Measurements from ENCODE around the gene CTDNEP1.
"Not testable (repeated sequence)": the region's sequence is repeated elsewhere in the genome, so short reads cannot be mapped to it uniquely, and the experiment has no call there.

The CTDNEP1 gene

GRCh38 chr17:7243838-7244237 lies 7.7 kb downstream of the CTDNEP1 start:
- not testable (repeated sequence) for DNase-seq

GRCh38 chr17:7243453-7243729 lies 8.1 kb downstream of the CTDNEP1 start:
- DNase-seq = no peak

- DNase-seq = peak; percentile 86 to 90
Observed at GRCh38 chr17:7242717-7243452, 8.6 kb downstream of the CTDNEP1 start.

GRCh38 chr17:7241783-7242716 lies 9.5 kb downstream of the CTDNEP1 start, which contains the start of gene GABARAP:
Gene GABARAP (minus strand): TSS chr17:7242449. CDS start chr17:7242330, 119 bp downstream.
- peak; percentile 96 for DNase-seq

DNA sequence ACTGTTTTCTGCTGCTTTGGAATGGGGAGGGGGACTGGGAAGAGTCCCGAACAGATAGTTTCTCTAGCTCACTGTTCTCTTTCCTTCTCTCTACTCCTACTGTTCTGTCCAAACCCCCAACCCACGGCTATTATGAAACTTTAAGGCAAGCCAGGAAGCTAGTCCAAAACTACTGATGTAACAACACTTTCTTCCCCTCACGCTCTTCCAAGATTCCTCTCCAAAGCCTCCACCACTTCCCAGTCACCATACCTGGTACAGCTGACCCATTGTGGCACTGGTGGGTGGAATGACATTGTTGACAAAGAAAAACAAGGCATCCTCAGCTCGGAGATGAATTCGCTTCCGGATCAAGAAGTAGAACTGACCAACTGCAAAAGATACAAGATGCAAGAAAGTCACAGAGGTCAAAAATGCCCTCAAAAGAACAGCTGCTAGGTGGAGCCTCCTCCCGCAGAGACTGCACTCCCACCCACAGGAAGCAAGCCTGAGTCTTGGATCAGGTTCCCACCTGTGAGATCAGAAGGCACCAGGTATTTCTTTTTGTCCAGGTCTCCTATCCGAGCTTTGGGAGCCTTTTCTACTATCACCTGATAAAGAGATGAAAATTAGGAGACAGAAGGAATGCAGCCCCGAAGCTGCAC lies 10.3 kb downstream of the CTDNEP1 start:
- DNase-seq = no peak

DNA sequence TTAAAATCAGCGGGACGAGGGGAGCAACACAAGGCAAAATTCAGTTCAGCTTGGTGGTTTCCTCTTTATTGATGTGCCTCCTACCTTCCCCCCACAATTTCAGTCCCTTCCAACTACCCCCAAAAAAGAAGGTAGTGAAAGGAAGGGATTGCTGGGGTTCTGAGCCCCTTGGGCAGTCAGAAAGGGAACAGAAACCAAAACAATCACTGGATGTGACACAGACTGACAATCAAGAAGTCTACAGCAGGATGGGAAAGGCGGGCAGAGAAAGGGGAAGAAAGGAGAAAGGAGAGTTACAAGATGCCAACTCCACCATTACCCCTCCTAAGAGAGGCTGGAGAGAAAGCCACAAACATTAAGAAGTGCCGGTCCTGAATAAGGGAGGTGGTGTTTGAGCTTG lies 11.2 kb downstream of the CTDNEP1 start:
- no peak for DNase-seq

GRCh38 chr17:7239091-7240027 lies 12.2 kb downstream of the CTDNEP1 start, which contains the start of gene PHF23:
Gene PHF23 (minus strand): TSS chr17:7239457. CDS start chr17:7239279, 178 bp downstream.
- peak; percentile 92 to 94 for DNase-seq

DNA sequence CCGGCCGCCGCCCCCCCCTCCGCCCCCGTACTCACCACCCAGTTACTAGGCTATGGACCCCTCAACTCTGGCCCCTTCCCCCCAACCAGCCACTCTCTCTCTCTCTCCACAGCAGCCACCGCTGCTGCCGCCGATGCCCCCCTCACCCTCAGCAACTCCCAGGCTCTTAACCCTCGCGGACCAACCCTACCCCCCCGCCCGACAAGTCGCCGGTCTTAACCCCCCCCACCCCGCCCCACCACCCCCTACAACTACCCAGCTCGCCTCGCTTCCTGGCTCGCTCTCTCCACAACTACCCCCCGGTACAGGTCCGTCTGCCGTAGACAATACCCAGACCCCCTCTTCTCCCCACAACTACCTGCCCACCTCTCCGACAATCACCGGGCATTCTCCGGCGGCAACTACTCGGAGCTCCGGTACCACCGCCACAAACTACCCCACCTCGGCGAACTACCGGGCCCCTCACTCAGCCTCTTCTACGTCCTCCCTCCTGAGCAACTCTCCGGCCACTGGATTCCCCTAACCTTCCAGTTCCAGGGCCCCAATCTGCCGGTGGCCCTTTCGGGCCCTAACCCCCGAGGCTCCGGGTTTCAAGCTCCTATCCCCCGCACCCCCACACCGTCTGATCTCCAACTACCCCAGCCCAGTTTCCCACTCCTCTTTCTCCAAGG lies 13.0 kb downstream of the CTDNEP1 start:
- DNase-seq = no peak

GRCh38 chr17:7237761-7238419 lies 13.6 kb downstream of the CTDNEP1 start:
- peak; percentile 75 to 81 for DNase-seq

GRCh38 chr17:7237266-7237760 lies 14.2 kb downstream of the CTDNEP1 start:
- no peak for DNase-seq

GRCh38 chr17:7236808-7237207 lies 14.7 kb downstream of the CTDNEP1 start:
- DNase-seq = no peak

GRCh38 chr17:7235693-7236665 lies 15.6 kb downstream of the CTDNEP1 start:
- no peak for DNase-seq

DNA sequence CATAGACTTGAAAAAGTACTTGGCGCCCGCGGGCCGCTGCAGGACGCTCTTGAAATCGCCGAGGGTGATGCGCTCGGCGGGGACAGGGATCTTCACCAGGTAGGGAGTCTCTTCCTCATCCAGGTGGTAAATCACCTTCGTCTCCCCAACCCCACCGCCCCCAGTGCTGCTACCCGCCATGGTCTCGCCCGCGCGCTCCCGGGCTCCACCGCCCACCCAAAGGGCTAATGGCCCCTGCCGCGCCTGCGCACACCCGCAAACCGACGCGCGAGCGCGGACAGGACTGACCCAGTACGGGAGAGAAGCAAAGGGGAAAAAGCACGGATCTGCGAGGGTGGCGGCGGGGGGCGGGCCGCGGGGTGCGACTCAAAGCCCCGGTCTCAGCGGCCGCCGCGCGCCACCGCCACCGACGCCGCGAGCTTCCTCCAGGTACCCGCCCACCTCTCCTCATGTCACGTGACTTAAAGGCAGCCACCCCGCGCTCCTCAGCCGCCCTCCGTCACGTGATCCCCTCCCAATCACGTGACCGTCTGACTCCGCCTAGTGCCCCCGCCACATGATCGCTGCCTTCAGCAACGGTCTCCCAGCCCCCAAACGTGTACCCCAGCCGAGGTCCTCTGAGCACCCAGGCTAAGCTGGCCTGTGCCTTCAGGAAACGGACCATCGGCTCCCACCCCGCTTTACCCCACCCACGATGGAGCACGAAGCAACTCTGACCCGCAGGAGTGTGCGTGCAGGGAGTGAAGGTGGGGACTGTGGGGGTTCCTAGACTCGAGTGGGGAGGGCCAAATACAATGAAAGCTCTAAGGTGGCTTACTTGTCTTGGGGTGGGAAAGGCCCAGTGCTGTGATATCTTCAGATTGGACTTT lies 17.2 kb downstream of the CTDNEP1 start, which contains the start of gene DVL2:
Gene DVL2 (minus strand): TSS at position 435 of the 869 bp plus-strand sequence. CDS start 255 bp downstream, at position 180.
- DNase-seq = peak; percentile 89 to 91

GRCh38 chr17:7233701-7234082 lies 17.8 kb downstream of the CTDNEP1 start:
- no peak for DNase-seq

DNA sequence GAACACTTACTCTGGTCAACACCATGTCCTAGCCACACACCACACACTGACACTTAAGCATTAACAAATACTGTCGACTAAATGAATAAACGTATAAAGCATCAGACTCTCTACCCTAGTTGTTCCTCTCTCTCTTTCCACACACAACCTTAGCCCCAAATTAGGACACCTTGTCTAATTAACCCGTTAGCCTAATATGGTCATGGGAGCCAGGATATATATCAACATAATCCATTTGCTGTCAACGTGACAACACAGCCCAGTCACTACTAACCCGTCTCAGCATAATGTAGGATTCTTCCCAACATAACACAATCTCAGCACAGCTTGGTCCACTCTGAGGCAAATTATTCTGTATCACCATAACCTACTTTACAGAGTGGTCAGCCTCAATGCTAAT lies 19.4 kb downstream of the CTDNEP1 start:
- DNase-seq = no peak

DNA sequence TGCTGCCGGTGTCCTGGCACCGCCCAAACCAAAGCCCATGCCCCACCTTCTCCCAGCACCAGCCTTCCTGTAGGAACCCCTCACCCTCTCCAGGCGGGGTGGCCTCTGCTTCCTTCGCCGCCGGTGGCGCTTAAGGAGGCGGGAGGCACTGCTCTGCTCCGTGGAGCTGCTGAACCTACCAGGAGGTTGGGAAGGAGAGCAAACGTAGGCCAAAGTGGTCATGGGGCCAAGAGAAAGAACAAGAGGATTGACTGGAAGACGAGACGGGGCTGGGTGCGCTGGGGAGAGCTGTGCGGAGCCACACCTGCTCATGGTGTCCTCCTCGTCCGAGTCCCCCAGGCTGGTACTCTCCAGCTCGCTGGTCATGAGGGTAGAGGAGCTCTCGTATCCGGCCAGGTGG lies 22.0 kb downstream of the CTDNEP1 start:
- no peak for DNase-seq

DNA sequence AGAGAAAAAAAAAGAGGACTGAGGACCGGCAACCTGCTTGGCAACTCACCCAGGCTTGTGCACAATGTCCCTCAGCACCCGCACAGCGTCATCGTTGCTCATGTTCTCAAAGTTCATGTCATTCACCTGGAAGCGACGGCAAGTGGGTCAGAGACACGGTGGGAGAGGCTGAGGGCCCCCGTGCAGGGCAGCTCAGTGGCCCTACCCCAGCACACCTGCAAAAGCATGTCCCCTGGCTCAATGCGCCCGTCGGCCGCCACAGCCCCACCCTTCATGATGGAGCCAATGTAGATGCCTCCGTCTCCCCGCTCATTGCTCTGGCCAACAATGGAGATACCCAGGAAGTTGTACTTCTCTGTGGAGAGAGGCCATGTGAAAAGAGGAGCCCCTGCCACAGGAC lies 22.6 kb downstream of the CTDNEP1 start:
- DNase-seq = no peak

Data from stimulated activated CD4-positive, alpha-beta T cell treated with anti-CD3 and anti-CD28 coated beads, Interleukin-2, amount 100 ng/mL, for 48 hours (primary cell).